NCI-H2171 treated with DMSO at 0.1 percent for 48 hours (cell line): Measurements from ENCODE around the gene RAB11FIP4.

Source experiments
- DNase-seq: peaks from one replicate; lab custom pipeline; 2025; lab: John Stamatoyannopoulos, UW

Gene RAB11FIP4

GRCh38 chr17:31527606-31528005 is 136.1 kb downstream of the RAB11FIP4 start:
- DNase-seq = no peak

DNA sequence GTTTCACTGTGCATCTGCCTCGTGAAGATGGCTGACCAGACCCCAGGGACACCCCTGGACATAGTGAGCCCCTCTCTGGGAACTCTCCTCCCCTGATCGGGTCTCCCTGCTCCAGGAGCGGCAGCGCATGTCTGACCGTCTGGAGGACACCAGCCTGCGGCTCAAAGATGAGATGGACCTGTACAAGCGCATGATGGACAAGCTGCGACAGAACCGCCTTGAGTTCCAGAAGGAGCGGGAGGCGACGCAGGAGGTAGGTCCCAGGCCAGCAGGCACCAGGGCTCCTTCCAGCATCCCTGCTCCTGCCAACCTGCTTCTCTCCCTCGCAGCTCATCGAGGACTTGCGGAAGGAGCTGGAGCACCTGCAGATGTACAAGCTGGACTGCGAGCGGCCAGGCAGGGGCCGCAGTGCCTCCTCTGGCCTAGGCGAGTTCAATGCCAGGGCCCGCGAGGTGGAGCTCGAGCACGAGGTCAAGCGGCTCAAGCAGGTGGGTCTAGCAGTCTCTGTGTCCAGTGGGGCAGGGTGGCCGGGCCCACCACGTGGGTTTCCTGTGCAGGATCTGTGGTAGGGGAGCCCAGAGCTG is 136.9 kb downstream of the RAB11FIP4 start:
- no peak for DNase-seq

- no peak for DNase-seq
These were observed 138.4 kb downstream of the RAB11FIP4 start for GRCh38 chr17:31529841-31530251.

DNA sequence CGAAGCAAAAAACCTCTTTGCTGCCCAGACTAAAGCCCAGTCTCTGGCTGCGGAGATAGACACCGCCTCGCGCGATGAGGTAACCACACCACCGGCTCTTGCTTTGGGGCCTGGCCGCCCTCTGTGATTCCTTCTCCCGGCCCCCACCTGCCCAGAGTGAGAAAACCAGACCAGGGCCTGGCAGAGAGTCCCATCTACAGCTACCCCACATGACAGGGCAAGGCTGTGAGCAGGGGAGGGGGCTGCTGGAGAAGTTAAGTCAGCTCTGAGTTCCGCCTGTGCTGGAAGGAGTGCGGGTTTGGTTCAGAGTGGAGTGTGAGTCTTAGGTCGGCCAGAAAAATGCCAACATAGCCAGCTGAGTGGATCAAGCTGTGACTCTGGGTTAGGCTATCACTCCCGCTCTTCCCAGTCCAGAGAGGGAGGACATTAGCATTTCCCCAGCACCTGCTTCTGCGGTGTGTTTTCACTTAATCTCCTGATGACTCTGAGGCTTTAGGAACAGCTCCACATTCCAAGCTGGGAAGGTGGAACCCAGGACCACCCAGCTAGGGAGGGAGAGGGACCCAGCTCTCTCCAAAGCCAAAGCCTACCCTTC is 139.0 kb downstream of the RAB11FIP4 start:
- DNase-seq = no peak

GRCh38 chr17:31531336-31531980 is 140.0 kb downstream of the RAB11FIP4 start:
- DNase-seq = no peak

DNA sequence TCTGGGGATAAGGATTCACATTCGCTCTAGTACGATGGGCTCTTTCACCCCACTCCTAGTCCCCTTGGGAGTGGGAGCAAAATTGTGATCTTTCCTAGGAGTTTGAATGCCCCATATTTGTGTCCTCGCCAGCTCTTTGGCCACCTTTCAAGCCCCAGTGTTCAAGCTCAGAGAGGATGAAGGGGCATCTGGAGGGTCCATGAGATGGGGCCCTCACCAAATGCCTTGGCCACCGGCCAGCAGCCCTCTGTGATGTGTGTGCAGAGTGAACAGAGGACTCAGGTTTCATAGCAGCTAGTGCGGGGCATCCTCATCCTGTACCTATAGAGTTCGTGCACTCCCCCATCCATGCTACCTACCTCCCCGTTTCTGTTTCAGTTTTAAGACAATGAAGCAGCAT is 140.6 kb downstream of the RAB11FIP4 start:
- peak; percentile 65 for DNase-seq

GRCh38 chr17:31532526-31532925 is 141.1 kb downstream of the RAB11FIP4 start:
- no peak for DNase-seq

GRCh38 chr17:31533546-31534155 is 142.2 kb downstream of the RAB11FIP4 start:
- peak; percentile 49 for DNase-seq

GRCh38 chr17:31534223-31534888 is 142.9 kb downstream of the RAB11FIP4 start:
- no peak for DNase-seq

DNA sequence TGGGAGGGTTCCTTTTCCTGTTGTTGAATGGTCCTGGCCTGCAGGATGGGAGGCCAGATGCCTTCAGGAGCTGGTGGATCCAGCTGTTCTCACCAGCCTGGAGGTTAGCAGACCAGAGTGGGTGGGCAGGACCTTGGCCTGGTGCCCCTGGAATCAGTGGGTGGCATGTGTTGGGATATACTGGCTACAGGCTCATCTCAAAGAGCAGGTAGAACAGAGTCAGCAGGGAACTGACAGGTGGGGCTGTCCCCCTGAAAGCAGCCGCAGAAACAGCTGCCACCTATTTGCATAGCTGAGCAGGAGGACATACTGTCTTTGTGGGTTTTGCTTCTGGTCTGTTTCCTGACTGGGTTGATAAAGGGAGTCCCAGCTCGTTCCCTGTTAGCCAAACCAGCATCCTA is 144.1 kb downstream of the RAB11FIP4 start:
- peak; percentile 86 for DNase-seq

GRCh38 chr17:31536451-31536850 is 145.0 kb downstream of the RAB11FIP4 start:
- no peak for DNase-seq

DNA sequence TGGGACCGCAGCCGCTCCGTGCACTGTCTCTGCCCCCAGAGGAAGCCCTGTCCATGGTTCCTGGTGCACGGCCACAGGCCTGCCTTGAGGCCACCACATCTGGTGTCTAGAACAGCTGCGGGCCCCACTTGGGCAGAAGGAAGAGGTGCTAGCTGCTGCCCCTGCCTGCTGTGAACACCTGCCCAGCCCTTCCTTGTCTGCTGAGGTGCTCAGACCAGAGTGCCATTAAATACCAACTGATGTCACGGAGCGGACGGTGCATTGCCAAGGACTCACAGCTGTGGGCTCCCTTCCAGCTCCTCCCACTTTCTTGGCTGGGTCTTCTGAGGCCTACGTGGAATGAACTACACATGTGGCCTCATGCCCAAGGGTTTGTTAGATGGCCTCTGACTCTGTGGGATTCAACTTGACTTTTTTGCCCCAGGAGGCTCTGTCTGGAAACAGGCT is 146.1 kb downstream of the RAB11FIP4 start:
- peak; percentile 66 for DNase-seq

DNA sequence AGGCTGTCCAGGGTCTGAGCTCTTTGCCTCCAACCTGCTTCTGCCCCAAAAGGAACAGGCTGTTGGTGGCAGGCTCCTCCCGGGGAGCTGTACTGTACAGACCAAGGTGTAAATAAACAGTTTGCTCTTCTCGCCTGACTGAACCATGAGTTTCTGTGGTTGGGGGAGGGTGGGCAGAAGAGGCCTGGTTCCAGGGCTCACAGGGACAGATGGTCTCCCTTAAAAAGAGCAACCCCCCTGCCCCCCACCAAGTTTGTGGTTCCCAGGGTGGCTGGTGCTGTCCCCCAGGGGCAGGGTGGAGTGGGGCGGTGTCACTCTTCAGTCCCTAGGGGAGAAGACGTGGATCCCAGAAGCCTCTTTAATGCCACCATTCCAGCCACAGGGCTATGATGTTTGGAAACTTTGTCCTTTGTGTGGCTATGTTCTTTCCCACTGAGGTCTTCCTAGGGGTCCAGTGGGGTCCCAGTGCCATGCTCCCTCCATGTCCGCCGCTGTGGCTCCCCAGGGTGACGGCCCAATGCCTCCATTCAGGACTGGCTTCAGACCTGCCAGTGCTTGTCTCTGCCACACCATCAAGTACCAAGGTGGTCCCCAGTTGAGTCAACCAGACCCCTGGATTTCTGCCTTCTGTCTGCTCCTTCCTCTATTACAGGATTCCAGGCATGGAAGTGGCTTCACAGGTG is 146.7 kb downstream of the RAB11FIP4 start:
- DNase-seq = peak; percentile 92

DNA sequence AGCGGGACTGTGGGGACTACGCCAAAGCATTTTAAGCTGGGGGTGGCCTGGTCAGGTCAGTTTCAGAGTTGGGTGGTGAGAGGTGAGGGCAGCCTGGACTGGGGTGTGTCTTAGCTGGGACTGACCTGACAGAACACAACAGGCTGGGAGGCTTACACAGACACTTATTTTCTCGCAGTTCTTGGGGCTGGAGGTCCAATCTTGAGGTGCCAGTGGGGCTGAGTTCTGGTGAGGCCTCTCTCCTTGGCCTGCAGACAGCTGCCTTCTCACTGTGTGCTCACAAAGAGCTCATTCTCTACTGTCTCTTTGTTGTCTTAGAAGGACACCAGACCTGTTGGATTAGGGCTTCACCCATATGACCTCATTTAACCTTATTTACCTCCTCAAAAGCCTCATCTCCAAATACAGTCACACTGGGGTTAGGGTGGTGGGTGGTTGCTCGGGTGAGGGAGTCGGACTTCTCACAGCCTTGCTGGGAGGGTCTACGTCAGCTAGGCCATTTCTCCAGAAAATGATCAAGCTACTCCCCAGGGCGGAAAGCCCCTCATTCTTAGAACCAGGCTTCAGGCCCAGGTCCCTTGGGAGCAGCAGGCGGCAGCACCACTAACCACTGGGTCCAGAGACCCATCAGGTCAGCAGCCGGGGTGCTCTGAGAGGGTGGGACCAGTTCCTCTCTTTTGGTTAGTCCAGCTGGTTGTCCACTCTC is 149.3 kb downstream of the RAB11FIP4 start:
- DNase-seq = no peak

- DNase-seq = peak; percentile 60
These were observed 150.1 kb downstream of the RAB11FIP4 start for GRCh38 chr17:31541559-31541958.

GRCh38 chr17:31544186-31544585 is 152.7 kb downstream of the RAB11FIP4 start:
- DNase-seq = peak; percentile 42

DNA sequence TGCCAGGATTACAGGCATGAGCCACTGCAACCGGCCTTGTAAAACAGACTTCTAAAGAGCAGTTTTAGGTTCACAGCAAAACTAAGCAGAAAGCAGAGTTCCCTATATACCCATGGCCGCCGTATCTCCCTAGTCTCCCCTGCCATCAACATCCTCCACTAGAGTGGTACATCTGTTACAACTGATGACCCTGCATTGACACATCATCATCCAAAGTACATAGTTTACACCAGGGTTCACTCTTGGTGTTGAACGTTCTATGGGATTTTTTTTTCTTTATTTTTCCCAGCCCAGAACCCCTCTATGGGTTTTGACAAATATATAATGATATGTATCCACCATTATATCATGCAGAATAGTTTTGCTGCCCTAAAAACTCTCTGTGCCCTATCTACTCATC is 155.2 kb downstream of the RAB11FIP4 start:
- DNase-seq = no peak

- peak; percentile 67 for DNase-seq
These were observed 157.2 kb downstream of the RAB11FIP4 start for GRCh38 chr17:31548709-31549108.

DNA sequence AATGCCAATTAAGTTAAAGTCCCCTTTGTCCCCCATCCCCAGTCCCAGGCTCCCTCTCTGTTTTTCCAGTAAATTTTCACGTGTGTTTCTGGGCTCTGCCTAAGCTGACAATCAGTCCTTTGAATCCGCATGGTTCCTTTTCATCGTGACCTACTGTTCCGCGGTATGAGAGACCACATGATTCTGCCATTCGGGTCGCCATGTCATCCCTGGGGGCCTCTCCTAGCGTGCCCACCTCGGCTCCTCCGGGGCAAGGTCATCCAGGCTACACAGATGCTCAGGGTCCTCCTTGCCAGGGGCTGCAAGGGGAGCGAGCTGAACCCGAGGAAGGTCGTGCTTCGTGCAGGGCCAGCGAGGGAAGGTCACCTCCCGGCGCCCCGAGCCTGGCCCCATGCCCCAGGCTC is 157.6 kb downstream of the RAB11FIP4 start:
- DNase-seq = peak; percentile 67

- DNase-seq = peak; percentile 89
These were observed 158.3 kb downstream of the RAB11FIP4 start for GRCh38 chr17:31549525-31550388.
